NCI-H526 treated with DMSO at 0.1 percent for 48 hours (cell line): Measurements from ENCODE around the gene MTARC1.

Source experiments
- DNase-seq: peaks from one replicate; lab custom pipeline; 2025; lab: John Stamatoyannopoulos, UW

The MTARC1 gene

DNA sequence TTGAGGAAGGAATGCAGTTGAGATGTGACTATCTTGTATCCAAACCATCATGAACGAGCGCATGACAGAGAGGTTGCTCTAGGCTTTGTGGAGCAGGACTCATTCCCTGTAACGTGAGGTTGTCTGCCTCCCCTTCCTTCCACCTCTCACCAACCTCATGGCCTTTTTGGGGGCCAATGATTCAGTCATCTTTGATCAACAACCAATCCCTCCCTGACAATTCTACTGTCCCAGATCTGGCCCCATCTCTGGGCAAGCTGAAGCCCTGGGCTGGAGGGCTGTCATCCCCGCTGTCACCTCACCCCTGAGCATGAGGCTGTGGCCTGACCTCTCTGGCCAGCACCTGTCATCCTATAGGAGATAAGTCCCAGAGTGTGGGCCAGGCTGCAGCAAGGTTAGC lies 19.7 kb downstream of the MTARC1 start:
- no peak for DNase-seq

DNA sequence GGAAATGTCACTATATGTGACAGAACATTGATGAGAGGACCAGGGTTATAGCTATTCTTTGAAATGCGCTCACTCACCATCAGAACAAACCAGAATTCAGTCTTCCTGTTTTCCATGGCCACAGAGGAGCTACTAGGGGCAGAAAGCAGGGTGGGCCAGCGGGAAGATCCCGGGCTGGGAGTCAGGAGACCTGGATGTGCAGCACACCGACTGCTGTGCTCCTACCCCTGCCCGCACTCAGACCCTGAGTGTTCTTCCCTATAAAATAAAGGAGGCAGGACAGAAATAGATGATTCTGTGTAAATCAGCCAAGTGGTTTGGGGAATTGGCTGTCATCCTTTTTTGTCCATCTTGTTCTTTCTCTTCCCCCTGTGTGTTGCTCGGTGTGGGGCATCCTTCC lies 21.0 kb downstream of the MTARC1 start:
- no peak for DNase-seq

DNA sequence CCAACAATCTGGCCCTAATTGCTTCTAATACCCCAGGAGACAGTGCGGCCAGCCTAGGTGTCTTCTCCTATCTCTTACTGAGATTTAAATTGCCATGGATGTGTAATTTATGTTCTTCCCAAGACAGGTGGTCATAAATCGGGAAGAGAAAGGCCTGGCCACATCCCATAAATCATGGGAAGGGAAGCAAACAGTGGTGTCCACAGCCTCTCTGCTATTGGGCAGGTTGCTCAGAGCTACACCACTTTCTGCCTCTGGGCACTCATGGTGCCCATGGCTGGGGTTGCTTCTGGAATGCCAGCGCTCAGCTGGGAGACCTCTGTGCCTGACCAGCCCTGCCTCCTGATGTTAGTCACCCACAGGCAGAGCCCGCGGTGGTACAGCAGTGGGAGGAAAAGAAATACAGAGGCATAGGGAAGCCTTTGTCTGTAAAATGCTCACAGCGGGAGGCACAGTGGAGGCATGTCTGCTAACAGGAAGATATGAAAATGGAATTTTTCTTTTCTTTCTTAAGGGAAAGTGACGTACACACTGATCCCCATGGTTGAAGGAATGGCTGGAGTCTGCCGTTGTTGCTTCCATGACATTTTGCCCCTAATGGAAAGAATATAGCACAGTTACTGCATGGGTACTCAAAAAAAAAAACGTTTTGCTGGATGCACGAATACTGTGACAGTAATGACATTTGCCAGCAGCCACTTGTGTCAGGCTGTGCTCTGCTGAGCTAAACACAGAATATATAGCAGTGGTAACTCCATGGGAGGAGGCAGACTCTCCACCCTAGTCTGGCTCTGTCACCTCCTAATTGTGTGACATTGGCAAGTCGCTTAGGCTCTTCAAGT lies 21.9 kb downstream of the MTARC1 start:
- DNase-seq, result no peak

DNA sequence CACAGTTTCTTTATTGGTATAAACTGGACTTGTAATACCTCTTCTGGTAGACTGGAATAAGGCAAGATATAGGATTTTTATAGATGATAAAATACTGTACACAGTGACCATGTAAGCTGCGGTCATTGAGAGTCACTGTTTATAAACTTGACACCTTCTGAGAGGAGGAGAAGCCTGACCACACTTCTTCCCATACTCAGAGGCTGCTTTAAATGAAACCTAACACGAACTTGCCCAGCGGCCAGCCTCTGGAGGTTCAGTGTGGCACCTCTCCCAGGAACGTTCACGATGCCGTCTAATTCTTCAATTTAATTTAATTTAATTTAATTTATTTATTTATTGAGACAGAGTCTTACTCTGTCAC lies 22.5 kb downstream of the MTARC1 start:
- no peak for DNase-seq

DNA sequence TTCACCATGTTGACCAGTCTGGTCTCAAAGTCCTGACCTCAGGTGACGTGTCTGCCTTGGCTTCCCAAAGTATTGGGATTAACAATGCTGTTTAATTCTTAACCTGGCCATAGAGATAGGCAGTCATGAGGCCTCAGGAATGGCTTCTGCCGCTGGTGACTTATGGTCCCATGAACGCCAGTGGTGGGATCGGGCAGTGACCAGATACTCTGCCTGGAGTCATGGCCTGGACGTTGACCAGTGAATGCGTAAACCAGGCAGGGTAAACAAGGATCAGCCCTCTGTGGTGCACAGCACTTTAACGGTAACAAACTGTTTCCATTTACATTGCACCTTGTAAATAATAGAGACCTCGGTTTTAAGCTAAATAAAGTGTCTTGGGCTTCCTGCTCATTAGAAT lies 23.0 kb downstream of the MTARC1 start:
- DNase-seq, result no peak

DNA sequence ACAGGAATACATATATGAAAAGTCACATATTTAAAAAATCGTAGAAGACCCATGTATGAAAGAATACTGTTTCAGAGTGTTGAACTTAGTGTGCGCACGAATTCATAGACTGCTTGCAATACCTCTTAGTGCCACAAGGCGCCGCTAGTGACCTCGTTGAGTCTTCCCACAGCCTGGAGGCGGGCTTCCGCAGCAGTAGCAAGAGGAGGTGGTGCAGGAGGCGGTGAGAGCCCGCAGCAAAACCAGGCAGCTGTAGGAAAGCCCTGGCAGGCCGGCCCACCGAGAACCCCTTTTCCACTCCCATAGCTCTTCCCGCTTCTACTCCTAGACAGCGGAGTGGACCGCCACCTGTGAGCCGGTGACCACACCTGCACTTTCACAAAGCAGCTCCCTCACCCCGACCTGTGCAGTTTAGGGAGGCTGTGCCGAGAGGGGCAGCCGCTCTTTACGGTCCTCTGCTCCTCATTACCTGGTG lies 23.5 kb downstream of the MTARC1 start:
- DNase-seq, result no peak

DNA sequence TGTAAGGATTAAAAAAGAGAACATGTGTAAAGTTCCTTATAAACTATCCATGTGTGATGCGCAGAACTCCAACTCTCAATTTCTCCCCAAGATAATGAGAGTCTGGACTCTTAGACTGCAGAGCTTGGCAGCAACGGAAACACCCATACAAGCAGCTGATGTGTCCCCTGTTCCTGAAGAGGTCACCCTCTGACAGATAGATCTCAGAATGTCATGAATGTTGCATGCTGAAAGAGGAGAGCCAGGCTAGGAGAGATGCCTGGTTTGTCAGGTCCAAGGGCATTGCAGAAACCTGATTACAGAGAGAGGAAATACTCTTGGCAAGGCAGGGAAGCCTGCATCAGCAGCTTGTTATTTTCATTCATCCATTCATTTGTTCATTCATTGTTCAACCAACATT lies 24.2 kb downstream of the MTARC1 start:
- no peak for DNase-seq

DNA sequence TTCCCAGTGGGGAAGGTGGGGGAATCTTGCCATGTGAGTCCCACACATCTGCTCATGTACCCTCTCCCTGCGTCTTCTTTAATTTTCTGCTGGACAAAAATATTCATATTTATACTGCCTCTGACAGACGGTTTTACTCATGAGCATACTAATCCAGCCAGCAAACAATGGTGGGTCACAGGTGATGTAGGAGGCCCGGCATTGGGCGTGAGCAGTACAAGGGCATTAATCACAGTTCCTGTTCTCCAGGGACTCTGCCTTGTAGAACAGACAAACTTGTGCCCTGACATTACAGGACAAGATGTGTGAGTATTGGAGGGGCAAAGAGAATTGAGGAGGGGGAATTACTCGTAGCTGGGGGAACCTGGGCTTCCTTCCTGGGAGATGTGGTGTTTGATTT lies 25.0 kb downstream of the MTARC1 start:
- DNase-seq, result no peak

DNA sequence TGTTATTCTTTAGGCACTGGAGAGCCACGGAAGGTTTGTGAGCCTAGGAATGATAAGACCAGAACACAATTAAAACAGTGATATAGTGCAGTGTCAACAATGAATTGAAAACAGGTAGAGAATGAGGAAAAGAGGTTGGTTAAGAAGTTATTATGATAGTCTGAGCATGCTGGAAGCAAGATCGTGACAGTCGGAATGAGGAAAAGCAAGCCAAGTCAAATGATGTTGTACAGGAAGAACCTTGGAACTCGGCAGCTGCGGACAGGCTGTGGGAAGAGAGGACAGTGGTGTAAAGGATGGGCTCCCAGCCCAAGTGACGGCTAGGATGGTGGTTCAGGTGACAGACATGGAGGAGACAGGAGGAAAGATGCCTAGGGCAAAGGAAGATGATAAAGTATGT lies 25.6 kb downstream of the MTARC1 start:
- no peak for DNase-seq

DNA sequence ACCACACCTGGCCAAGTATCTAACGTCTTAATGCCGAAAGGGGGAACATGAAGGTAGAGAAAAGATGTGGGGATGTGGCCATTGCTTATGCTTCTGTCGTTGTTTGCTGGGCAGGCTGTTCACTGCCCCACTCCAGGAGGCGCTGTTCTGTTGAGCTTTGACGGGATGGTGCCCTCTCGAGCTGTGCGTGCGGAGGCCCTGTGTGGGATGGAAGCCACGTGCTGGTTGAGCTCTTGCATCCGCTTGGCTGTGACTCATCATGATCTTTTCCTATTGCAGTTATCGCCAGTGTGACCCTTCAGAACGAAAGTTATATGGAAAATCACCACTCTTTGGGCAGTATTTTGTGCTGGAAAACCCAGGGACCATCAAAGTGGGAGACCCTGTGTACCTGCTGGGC lies 26.3 kb downstream of the MTARC1 start:
- no peak for DNase-seq

DNA sequence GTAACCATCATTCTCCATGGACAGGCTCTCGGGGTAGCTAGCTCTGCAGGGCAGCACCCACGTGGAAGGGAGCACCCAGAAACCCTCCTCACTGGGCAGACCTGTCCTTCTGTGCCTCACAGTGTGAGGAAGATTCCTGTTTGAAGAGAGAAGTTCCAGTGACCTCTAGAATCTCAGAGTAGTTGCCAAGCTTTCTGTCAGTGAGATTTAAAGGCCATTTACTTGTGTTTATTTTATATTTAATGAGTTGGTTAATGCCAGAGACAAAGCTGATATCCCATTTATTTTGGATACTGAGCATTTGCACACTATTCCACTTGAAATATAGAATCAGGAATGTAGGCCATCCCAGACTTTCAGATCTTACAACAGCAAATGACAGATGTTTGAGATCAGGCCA lies 28.7 kb downstream of the MTARC1 start:
- DNase-seq, result no peak

DNA sequence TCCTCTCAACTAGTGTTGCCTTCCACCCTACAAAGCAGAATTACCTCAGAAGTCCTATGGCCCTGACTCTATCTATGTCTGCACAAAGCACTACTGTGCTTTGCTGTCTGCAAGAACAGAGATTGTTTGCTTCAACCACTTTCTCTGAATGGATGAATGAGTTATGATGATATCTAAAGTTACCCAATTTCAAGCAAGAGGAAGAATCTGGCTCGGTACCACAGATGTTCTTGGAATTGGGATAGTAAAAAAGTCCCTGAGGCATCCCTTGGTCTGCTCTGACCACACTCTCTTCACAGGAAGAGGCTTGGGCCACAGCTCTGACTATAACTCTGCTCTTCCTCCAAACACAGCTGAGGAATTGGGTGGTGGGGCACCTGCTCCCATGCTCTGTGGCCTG lies 31.2 kb downstream of the MTARC1 start:
- DNase-seq, result no peak

DNA sequence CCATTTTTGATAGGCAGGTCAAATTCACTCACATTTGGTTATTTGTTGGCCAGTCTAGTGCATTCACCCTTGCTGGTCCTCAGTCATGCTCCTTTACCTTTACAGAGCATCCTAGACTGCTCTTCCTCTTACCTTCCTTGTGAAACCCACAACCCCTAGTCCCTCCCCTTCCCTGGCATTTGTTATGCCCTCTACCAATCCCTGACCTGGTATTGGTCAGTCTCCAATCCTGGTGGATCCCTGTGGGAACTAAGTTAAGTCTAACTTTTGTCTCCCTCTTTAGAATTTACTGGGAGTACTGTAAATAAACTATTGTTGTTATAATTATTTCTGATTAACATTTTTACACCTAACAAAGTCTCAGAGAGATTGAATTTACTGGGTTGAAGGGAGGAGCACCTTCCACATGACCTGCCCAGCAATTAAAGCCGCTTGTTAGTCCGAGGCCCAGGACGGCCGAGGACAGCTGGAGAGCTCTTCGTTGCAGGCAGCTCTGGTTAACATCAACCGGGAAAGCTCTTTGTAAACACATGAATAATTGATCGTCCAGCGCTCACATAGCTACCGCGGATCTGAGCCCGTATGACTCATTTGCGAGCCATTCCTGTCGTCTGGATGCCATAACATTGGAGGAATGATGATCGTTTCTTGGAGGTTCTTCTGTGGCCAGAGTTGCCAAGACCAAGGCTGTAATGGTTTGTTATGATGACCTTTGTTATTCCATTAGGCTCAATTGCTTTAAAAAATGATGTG lies 31.9 kb downstream of the MTARC1 start:
- DNase-seq, result no peak

DNA sequence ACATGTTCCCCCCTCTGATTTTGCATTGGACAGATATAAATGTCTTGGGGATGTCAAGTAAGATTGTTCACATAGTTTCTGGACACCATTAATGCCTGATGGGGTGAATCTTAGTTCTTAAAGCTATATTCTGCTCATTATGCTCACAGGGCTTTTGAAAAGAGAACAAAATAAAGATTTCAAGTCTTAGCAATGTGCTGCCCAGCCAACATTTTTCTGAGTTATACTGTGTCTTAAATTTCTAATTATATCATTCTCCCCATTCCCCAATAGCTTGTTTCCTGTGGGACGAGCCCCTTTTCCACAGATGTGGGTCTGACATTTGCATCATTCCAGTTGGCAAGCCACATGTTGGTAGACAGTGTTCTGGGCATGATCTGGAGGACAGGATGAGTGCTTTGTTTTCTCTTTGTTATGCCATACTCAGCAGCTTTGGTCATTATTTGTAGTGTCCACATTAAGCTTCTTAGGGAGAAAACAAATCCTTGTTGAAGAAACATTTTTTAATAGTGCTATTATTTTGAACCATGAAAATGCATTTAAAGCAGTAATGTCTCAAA lies 32.8 kb downstream of the MTARC1 start:
- no peak for DNase-seq

DNA sequence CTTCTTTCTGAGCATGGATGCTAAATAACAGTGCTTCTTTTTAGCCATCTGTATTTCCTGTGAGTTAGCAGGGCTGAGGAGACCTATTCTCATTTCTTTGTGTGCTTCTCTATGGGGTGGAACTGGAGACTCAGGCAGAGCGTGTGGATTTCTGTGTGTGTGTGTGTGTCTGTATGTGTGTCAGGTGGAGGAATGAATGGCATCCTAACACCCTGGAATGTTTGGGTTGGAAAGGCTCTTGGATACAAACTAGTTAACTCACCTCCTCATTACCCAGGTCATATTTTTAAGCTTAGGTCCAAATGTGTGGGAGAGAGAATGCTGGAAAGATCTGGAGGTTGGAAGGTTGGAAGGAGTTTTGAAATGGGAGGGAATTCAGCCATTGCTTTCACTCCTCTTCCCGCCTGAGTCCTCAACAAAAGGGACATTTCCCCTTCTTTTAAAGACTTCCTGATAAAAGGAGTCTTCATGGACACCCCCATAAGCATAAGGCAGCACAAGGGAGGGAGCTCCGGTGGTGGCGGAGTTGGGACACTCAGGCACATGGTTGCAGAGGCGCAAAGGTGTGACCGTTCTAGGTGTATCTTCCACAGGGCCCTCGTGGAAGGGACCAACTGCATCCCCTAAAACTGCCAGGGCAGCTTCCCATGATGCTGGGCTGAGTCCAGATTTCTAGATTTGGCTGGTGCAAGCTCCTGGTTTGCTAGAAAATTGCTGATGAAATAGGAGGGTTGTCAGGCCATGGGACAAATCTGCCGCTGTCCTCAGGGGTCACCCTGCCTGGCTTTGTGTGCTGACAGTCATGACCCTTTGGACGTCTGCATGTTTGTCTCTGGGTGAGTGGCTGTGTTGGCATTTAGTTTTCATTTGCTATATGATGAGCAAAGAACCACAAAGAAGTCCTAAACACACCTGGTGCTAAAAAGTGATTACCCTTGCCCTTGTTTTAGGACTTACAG lies 37.6 kb downstream of the MTARC1 start:
- DNase-seq, result no peak

DNA sequence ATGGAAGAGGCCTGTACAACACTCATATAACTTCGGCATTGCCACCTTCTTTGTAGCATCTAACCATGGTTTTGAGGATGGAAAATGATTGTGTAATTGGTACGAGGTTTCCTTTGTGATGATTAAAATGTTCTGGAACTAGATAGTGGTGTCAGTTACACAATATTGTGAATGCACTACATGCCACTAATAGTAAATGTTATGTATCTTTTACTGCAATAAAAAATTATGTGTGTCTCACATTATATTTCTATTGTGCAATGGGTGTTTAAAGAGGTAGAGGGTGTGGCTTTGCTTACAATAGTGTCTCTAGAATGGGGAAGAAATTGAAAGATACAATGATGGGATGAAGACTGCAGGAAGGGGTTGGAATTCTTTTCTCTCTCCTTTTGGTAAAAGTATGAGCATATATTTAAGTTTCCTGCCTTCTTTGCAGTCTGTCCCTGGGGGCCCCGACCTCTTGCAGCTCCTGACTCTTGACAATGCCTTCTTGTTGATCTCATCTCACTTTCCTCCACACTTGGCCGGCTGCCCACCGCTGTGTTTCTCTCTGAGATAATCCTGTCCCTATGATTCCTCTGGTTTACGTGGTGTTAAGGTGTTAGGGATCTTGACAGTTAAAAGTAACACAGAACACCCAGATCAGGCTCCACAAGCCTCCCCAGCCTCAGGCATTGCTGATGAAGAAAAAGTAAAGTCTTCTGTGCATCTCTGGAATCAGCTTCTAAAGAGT lies 39.3 kb downstream of the MTARC1 start:
- no peak for DNase-seq

DNA sequence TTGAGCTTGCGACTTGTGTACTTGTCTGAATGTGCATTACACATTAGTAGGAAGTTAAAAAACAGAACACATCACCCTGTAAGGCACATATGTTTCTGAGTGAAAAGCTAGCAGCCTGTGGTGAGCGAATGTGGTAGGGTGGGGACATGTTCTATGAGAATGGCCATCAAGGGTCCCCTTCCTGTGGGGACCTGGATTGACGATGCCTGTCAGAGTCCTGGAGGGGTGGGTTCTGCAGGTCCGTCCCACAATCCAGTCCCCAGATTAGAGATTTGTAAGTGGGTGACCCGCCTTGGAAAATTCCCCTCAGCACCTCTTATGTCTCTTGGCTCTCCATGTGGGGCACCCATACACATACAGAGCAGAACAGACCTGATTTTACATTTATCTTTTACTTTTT lies 40.0 kb downstream of the MTARC1 start:
- DNase-seq, result no peak

DNA sequence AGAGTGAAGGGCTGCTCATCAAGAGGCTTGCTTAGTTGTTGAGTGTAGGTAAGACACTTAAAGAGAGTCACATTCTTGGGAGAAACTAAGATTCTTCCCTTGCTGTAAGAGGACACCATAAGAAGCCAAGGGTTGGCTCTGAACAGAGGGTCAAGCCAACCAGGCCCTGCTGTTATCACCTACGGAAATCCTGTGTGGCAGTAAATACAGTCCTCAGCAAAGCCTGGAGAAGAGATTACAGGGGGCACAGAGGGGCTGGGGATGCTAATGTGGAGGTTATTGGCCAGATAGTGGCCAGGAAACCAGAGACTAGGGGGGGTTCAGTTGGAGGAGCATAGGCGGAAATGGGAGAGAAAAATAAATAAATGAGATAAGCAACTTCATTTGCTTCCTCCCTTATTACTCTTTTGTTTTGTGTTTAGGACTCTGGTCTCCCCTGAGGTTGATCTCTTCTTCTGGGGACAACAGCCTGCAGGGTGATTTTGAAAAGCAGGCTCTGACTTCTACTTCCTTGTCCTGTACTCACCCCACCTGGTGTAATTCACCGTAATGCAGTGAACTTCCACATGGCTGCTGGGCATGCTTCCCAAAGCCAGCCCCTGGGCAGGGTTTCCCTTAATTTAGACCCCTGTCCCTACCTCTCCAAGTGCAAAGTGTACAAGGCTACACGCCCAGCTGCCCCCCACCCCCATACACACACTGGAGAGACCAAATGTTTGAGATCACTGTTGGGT lies 40.9 kb downstream of the MTARC1 start:
- no peak for DNase-seq

DNA sequence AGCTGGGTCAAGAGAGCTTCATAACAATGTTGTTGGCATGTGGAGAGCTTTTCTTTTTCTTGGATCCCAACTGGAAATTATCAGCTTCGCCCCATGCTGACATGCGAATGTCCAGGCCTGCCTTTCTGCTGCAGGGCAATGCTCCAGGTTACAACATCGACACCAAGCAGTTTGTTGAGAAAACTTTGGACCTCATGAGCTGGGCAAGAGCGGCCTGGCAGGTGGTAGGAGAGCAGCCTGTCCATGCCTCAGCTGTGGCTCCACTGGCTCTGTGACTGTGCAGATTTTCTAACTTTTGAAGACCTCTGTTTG lies 41.4 kb downstream of the MTARC1 start:
- no peak for DNase-seq

DNA sequence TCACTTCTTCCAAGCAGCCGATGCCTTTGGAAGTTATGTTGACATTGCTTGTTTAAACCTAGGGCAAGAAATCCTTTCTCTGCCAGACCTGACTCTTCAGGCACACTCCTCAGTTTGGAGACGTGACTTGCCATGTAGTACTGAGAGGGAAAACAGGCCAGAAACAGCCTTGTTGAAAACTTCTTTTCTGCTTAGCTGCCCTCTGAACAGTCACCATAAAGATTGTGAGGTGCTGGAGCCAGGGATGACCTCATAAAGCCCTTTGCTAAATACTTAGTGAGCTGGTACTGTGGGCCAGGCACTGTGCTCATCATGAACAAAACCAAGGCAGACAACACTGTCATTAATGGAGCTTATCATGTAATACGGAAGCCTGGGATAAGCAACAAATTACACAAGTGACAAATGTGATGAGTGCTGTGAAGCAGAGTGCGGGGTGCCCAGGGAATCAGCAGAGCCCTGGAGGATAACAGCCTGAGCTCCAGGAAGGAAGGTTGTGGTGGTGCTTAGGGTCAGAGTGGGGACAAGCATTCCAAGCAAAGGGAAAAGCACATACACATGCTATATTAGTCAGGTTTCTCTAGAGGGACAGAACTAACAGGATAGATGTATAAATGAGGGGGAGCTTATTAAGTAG lies 42.4 kb downstream of the MTARC1 start:
- DNase-seq, result no peak
